ENCODE measurements around the gene CDKAL1. TPM values are rescaled to one million over a fixed set of nuclear protein-coding genes. Genes with fewer than 3 reads are reported as not detected.

Gene CDKAL1
- total RNA-seq, 4 donors from 2014 or later = 11.8 to 21.4 (median 13.8) TPM

GRCh38 chr6:20952699-20953474 lies 418.6 kb downstream of the CDKAL1 start:
- TF ChIP-seq CTCF (IDR thresholded peaks at IDR 0.05) = no peak
- ATAC-seq (ENCODE audit: low FRiP score) = no peak
- DNase-seq (ENCODE audit: low spot score) = no peak

GRCh38 chr6:20954315-20954714 lies 420.1 kb downstream of the CDKAL1 start:
- ATAC-seq (ENCODE audit: low FRiP score) = no peak
- no peak for DNase-seq (ENCODE audit: low spot score)
- no peak for TF ChIP-seq CTCF (IDR thresholded peaks at IDR 0.05)

DNA sequence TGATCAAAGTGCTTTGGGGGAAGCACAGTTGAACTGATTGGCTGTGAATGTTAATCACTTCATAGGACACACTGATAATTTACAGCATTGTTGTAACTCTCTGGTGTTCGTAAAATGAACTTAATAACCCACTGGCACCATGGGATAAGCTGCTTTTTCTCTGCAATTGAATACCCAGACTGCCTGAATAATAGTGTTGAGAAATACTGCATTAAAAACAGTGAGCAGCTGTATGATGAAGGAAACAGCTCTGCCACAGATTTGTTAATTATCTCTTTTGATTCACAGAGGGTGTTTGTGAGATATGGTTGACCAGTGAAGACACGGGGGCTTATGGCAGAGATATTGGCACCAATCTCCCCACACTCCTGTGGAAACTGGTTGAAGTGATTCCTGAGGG lies 420.9 kb downstream of the CDKAL1 start:
- TF ChIP-seq CTCF (IDR thresholded peaks at IDR 0.05) = no peak
- ATAC-seq (ENCODE audit: low FRiP score) (no peak), DNase-seq (ENCODE audit: low spot score) (no peak)

GRCh38 chr6:20955751-20956150 lies 421.5 kb downstream of the CDKAL1 start:
- ATAC-seq (ENCODE audit: low FRiP score) = no peak

GRCh38 chr6:20960067-20960466 lies 425.8 kb downstream of the CDKAL1 start:
- no peak for TF ChIP-seq CTCF (IDR thresholded peaks at IDR 0.05)
- no peak for DNase-seq (ENCODE audit: low spot score)
- no peak for ATAC-seq (ENCODE audit: low FRiP score)

More at GRCh38 chr6:20955751-20956150, 421.5 kb downstream of the CDKAL1 start:
- no peak for DNase-seq (ENCODE audit: low spot score)
- no peak for TF ChIP-seq CTCF (IDR thresholded peaks at IDR 0.05)

DNA sequence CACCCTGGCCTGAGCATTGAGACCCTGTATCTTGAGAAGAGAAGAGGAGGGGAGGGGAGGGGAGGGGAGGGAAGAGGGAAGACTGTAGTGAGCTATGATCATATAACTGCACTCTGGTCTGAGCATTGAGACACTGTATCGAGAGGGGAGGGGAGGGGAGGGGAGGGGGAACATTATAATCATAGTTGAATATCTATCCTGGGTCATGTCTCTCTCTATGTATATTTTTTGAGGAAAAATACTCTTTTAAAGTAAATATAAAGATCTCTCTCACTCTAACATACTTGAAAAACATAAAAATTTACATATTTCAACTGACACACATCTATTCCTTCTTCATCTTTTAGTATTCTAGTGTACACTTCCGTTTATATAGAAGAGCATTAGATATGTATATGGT lies 431.0 kb downstream of the CDKAL1 start:
- no peak for TF ChIP-seq CTCF (IDR thresholded peaks at IDR 0.05)
- DNase-seq (ENCODE audit: low spot score) (no peak), ATAC-seq (ENCODE audit: low FRiP score) (no peak)

DNA sequence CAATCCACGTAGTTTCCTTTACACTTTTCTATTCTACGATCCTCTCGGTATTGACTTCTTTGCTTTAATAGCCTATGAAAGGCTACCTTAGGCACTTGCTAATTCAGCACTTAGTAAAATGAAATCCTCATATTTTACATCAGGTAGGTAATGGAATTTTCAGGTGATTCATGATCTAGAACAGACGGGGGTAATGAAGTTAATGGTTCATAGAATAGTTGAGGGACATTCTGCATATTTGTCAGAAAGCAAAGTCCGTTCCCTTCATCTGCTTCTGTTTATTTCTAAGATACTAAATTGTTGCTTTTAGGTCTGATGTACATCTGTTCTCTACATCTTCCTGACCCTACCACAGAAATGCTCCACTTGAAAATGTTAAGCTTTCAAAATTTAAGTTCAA lies 431.7 kb downstream of the CDKAL1 start:
- TF ChIP-seq CTCF (IDR thresholded peaks at IDR 0.05) = no peak
- ATAC-seq (ENCODE audit: low FRiP score) (no peak), DNase-seq (ENCODE audit: low spot score) (no peak)

Measured in omental fat pad (tissue), 4 donors.